GM21825 (cell line): ENCODE measurements around the gene ZNF597.
"Not testable (repeated sequence)": the region's sequence is repeated elsewhere in the genome, so short reads cannot be mapped to it uniquely, and the experiment has no call there.

Experiments used
- ATAC-seq: cut with Tn5 transposase; IDR thresholded peaks from one replicate; pipeline ENCODE4 v1.9.1; 2021; ENCODE audit warnings: mild to moderate bottlenecking, moderate library complexity; ENCODE audit not compliant: unreplicated experiment

Gene ZNF597

DNA sequence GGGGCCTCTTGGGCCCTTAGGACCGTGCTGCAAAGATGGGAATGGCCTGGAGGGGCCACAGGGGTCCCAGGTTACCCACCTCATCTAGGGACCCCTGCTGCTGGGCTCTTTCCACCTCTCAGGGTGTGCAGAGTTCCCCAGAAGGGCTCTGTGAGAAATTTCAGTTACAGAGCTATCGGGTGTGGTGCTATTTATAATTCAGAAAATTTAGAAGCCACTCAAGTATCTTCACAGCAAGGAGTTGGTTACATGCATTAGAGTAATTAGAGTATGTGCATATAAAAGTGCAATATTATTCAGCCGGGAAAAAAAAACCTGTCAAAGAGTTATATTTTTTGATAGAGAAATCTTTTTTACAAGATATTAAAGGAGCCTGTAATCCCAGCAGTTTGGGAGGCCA lies 33.1 kb upstream of the ZNF597 start:
- ATAC-seq, result no peak

DNA sequence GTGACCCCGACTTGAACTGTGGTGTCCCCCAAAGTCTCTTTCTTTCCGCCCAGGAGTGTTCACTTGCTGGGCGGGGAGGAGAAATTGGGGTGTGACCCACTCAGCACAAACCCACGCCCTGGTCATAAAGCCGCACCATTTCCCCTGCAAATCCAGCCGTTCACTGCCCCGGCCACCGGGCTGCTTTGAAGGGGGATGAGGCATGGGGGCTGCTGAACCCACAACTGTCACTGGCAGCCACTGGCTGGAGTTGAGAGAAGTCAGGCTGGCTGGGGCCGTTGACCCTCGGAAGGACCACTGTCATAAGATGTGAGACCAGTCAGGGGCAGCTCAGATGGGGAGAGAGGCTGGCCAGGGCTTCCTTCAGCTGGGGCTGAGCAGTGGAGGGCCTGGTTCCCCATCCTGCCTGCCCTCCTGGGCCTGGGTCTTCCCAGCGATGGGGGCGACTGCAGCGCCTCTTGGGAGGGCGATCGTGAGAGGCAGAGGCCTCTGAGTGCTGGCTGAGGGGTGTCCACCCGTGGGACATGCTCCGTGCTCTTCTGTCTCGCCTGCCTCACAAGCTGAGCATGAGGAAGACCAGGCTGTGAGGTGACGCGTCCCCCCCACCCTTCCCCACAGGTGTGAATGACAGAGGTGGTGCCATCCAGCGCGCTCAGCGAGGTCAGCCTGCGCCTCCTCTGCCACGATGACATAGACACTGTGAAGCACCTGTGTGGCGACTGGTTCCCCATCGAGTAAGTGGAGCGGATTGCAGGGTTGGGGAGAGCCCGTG lies 32.5 kb upstream of the ZNF597 start:
- ATAC-seq, result no peak

DNA sequence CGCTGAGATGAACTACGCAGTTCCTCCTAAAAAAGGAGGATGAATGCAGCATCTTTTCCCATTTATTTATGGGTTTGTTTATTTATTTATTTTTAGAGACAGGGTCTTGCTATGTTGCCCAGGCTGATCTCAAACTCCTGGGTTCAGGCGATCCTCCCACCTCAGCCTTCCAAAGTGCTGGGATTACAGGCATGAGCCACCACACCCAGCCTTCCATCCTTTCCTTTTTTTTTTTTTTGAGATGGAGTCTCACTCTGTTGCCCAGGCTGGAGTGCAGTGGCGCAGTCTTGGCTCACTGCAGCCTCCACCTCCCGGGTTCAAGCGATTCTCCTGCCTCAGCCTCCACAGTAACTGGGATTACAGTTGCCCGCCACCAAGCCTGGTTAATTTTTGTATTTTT lies 31.6 kb upstream of the ZNF597 start:
- ATAC-seq, result not testable (repeated sequence)

DNA sequence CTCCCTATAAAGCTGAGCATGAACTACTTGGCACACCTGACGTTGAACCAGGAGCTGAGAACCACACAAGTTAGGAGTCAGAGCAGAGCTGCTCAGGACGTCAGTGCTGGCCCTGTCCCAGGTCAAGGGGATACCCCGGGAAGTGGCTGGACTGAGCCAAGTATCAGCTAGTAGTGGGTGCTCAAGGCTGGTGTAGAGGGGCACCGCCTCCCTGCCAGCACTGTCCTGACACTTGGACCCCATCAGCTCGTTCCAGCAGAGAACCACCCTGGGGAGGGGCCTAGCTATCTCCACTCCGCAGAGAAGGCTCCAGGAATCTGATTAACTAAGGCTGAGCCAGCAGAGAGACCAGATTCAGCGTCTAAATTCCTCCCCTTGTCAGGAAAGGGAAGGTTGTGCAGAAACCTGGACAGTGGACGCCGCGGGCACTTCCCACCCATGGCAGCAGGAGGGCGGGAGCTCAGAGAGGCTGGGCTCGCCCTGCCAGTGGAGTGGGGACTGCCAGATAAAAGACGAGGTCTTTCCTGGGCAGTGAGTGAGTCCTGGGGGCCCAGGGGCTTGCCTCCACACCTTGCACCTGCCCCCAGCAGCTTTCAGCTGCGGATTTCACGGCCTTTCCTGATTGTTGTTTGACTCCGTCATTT lies 31.0 kb upstream of the ZNF597 start:
- no peak for ATAC-seq

DNA sequence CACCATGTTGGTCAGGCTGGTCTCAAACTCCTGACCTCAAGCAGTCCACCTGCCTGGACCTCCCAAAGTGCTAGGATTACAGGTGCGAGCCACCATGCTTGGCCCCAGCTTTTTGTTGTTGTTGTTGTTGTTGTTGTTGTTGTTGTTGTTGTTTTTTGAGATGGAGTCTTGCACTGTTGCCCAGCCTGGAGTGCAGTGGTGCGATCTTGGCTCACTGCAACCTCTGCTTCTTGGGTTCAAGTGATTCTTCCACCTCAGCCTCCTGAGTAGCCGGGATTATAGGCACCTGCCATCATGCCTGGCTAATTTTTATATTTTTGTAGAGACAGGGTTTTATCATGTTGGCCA lies 30.3 kb upstream of the ZNF597 start:
- ATAC-seq, result not testable (repeated sequence)

DNA sequence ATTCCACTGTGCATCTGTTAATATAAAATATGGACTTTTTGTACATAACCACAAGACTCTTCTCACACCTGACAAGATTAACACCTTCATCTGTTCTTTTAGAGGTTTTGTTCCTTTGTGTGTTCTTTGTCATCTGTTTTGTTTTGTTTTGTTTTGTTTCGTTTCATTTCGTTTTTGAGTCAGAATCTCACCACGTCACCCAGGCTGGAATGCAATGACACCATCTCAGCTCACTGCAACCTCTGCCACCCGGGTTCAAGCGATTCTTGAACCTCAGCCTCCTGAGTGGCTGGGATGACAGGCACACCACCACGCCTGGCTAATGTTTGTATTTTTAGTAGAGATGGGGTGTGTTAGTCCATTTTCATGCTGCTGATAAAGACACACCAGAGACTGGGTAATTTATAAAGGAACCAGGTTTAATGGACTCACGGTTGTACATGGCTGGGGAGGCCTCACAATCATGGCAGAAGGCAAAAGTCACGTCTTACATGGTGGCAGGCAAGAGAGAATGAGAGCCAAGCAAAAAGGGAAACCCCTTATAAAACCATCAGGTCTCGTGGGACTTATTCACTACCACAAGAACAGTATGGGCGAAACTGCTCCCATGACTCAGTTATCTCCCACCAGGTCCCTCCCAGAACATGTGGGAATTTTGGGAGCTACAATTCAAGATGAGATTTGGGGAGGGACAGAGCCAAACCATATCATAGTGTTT lies 29.7 kb upstream of the ZNF597 start:
- no peak for ATAC-seq

DNA sequence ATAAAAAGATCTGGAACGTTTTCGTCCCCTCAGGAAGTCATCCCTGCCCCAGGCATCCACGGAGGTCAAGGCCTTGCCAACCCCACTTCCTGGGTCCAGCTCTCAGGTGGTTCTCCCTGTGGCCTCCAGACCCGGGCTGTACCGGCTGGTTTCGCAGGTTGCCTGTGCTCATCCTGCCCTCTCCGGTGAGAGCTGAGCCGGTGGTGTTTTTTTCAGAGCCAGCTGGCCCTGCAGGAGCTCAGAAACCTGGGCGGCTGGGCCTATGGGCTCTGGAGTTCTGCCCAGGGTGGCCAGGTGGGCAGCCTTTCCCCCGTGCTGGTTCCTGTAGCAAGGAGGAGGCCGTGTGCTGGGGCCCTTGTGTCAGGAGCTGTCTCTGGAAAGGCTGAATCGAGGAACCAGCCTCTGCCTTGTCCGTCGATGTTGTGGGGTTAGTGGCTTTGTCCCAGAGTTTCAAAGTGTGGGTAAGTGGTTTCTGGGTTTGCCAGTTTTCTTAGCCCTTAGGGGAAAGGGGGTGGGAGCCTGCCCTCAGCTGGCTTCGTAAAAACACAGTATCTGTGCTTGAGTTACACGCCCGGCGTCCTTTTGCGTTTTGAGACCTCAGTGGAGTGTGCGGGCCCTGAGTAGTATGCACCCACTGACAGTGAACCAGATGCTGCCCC lies 28.3 kb upstream of the ZNF597 start:
- no peak for ATAC-seq

DNA sequence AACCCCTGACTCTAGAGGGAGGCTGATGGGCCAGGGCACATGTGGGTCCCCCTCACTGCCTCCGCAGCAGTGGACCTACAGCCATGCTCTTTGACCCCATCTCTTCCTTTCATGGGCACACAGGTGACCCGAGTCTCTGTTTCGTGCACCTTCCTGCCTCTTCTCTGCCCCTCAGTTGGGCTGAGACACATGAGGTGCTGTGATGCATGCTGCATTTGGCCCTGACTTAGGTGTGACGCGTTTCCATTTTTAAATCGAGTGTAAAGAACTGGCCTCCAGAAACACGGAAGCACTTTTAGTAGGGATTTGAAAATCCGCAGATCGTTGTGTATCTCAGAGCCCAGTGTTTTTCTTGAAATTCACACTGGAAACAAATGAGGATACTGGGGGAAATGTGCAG lies 27.4 kb upstream of the ZNF597 start:
- ATAC-seq, result no peak

DNA sequence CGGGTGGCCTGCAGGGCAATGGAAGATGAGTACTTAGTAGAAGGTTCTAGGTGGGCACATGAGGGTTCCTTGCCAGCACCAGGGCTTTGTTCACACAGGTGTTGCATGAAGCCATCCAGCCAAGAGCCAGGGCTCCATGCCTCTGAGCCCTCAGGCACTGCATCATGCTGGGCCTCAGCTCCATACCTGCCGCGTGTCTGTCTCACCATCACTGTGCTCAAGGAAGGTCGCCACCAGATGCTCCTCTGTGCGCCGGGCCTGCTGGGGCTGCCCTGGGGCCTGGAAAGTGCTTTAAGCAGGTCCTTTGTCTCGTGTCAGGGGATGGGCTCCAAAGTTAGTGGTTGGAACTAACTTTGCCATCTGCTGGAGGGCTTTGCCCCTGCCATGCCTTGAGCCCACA lies 26.4 kb upstream of the ZNF597 start:
- no peak for ATAC-seq

DNA sequence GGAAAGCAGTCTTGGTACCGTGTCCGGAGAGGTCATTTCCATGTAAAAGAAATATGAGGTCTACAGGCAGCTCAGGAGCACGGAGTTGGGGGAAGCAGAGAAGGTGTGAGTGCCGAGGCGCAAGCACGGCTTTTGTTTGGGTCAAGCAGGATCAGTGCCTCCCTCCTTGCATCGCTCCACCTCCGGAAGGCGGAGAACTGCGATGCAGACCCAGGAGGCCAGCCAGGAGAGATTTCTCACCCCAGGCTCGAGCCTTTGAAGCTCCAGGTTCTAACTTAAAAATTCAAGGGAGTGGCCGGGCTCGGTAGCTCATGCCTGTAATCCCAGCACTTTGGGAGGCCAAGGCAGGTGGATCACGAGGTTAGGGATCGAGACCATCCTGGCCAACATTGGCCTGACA lies 25.2 kb upstream of the ZNF597 start:
- ATAC-seq, result no peak

DNA sequence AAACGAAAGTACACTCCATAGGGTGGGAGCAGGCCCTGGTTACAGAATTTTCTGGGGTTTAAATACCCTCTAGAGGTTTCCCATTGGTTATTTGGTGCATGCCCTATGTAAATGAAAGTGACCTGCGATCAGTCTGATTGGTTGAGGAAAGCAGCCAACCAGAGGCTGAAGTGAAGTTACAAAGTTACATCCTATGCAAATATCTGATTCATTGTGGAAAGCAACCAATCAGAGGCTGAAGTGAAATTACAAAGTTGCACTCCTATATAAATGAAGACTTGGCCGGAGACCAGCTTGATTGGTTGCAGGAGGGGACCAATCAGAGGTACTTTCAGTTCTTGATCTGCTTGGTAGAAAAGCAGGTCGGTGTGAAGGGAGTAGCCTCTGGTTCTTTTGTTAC lies 24.6 kb upstream of the ZNF597 start:
- ATAC-seq, result no peak

DNA sequence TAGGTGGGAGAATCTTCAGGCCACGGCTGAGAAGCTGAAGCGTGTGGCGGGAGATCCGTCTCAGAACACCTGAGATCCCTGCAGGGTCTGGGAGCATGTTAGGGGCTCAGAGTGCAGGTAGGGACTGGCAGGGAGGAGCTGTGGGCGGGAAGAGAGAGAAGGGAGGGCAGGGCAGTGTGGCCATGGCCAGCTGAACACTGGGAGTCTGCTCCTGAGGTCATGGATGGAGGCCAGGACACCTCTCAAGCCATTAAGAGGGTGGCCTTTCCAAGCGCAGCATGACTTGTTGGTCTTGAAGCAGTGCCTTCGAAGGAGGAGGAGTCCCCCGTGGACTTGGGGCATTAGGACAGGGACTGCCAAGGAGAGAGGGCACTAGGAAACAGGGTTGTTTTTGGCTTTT lies 23.9 kb upstream of the ZNF597 start:
- ATAC-seq, result no peak

DNA sequence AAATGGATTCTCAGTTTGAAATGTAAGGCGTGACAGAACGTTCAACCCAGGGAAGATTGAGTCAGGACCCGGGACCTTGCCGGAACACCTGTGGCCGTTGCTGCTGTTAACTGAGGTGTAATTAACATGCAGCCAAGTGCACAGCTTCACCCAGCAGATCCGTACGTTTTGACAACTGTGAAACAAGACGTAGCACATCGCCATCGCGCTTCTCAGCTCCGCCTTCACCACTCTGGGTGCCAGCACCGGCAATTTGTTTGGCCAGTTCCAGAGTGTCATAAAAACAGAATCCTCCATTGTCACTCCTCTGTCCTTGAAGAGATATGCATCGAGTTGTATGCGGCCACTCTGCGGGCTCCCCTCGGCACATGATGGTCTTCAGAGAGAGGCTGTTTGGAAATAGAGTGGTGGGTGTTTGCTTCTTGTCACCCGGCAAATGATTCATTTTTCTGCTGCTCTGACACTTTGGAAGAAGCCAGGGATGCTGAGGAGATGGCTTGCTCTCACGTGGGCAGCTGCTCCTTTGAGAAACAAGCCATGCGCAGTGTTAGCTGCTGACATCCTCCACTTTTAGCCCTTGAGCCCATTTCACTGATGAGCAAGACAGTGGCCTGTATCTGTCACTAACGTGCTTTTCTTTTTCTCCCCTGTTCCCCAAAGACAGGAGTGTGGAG lies 22.7 kb upstream of the ZNF597 start:
- ATAC-seq, result no peak

DNA sequence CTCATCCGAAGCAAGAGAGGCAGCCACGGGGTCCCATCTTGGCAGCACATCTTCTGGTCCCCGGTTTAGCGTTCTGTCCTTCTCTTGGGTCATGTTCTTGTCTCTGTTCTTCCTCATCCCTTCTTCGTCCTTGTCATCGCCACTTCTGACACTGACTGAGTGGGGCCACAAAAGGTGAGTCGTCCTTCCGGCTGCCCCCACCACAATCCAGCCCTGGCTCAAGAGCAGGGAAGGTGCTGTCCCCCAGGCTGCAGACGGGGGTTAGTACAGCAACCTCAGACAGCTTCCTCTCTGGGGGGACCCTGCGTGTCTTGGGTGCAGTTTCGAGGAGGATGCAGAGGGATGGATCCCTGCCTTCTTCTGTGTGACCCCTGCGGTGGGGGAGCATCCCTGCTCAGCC lies 22.0 kb upstream of the ZNF597 start:
- ATAC-seq, result no peak

DNA sequence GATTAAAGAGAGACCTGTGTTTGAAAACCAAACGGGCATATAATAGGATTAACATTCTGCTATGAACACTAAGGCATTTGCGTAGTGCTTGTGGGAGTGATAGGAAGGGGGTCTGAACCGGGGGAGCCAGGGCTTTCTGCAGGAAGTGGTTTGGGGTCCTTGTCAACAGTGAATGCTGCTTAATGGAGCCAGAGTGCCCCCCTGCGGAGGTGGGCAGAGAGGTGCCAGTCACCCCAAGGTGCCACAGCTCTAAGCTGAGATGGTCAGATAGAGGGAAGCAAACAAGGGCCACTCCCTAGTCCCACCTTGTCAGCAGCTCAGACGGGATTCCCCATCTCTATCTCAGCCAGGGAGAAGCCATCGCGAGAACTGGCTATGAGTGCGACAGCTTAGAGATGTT lies 17.8 kb upstream of the ZNF597 start:
- ATAC-seq, result no peak

DNA sequence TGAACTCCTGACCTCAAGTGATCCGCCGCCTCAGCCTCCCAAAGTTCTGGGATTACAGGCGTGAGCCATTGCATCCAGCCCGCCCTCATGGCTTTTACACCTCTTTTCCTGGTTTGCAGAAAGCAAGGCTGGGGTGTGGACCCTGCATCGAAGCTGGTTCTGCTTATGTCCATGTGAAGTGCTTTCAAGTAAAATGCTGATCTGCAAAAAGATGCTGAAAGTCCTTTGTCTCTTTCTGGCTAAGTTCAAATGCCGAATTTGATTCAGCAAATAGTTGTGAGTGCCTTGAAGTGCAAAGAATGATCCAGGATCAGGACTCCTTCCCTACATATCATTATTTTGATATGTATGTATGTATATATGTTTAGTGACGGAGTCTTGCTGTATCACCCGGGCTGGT lies 17.3 kb upstream of the ZNF597 start:
- ATAC-seq, result no peak

DNA sequence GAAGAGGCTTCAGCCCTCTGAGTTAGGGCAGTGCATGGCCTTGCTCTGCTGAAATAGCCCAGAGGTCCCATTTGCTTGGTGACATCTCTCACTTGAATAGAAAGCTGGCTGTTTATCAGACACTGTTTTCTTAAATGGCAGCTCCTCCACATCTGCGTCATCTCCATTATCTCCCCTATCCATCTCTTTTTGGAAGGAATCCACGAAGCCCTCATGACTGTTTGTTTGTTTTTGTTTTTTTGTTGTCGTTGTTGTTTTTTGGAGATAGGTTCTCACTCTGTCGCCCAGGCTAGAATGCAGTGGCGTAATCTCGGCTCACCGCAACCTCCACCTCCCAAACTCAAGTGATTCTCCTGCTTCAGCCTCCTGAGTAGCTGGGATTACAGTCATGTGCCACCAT lies 16.8 kb upstream of the ZNF597 start:
- no peak for ATAC-seq

DNA sequence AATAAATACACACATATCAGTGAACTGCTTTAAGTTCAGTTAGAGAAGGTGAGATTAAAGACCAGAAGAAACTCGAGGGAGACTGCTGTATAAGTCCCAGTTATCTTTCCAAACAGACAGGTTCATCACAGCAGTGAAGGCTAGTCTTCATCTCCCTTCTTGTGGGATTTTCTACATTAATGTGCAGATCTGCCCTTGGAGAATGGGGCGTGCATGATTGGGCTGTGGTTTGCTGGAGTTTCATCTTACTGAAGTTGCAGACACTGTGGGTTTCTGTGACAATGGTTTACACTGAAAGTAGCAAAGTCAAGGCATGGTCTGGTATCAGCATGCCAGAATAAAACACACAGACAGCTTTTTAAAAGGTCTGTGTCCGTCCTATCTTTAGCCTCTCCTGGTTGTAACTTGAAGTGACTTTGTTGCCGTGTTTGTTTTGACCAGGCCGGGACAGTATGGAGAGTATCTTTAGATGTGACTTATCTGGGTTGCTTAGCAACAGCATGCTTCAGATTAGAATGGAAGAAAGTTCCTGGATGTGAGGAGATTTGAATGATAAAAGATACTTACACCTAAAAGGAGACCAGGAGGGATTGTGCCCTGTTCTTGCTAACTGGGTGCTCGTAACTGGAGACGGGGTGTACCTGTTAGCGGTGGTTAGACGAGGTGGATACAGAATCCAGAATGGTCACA lies 16.2 kb upstream of the ZNF597 start:
- no peak for ATAC-seq

DNA sequence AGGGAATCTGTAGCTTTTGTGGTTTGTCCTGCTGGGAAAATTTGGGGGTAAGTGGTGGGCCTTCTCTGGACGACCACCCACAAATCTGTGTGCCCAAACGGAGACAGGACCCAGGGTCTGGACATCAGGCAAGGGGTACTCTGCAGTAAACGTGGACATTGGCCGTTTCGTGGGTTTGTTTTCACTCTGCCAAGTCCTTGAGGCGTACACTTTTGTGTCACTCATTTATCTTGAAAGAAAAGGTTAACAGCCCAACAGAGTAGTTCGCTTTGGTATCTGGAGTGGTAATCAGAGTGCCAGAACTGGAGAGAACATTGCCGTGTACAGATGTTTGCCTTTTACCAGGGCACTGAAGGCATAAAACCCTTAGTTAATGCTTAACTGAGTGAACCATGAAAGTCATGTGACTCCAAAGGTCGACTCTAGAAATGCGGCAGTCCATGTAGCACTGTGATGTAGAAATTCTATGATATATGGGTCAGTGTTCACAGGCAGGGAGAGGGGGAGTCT lies 15.6 kb upstream of the ZNF597 start:
- no peak for ATAC-seq

DNA sequence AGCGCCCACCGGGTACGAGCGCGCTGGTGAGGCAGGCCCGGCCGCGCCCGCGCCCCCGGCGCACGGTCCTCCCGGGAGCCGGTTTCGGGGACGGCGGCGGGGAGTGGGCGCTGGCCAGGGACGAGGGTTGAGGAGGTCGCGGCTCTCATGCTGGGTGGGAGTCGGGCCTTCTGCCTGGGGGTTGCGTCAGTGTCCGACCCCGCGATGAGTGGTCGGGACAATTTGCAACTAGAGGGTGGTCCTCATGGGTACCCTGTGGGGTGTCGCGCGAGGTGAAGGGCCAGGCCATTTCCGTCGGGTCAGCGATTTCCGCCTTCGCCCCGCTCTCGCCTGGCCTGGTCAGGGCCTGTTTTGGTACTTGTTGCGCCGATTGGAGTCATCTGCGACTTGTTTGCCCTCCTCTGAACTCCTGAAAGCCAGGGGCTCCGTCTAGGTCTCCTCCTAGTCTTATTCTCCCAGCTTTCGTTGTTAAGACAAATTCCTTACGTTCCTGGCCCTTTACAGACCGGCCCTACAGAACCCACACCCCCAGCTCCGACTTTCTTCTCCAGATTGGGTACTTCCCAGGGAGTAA lies 15.1 kb upstream of the ZNF597 start:
- peak; percentile 24 for ATAC-seq
